NK-92 (cell line): ENCODE measurements around the gene MAN2A1.

Experiments
- DNase-seq: peaks from one replicate; lab custom pipeline; 2025; ENCODE audit not compliant: unreplicated experiment; lab: John Stamatoyannopoulos, UW

The MAN2A1 gene

DNA sequence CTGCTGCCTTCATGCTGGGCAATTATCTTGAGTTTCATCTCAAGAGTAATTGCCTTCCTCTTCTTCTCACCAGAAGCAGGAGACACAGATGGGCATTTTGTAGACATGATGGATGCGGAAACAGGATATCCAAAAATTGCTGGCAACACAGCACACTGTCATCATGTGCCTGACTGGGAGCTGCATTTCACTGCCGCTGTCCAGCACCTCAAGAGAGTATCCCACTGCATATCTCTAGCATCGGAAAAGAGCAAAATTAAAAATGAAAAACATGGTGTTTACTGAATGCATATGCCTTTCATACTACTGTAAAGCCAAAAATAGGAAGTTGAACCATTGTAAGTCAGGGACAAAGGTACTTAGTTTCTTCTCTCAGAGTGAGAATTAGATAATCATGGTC, 210.7 kb downstream of the MAN2A1 start:
- DNase-seq = no peak

GRCh38 chr5:109900911-109901627, 211.3 kb downstream of the MAN2A1 start:
- DNase-seq = no peak

- no peak for DNase-seq
Measured at GRCh38 chr5:109901628-109901981, 211.9 kb downstream of the MAN2A1 start.

DNA sequence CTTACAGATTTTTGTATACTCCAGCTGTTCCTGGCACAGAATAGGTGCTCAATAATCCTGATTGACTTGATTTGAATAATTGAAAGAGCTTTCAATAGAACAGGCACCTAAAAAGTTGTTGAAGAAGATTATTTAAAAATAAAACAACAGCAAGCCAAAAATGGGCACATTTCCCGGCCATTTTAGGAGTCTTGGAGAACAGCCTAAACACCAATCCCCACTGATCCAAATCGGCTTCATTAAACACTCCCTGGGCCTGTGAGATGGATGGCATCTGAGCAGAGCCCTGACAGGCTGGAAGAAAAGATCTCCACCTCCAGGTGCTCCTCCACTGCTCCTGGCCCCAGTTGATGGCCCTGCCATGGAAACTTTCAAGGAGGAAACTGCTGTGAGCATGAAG, 213.3 kb downstream of the MAN2A1 start:
- no peak for DNase-seq

DNA sequence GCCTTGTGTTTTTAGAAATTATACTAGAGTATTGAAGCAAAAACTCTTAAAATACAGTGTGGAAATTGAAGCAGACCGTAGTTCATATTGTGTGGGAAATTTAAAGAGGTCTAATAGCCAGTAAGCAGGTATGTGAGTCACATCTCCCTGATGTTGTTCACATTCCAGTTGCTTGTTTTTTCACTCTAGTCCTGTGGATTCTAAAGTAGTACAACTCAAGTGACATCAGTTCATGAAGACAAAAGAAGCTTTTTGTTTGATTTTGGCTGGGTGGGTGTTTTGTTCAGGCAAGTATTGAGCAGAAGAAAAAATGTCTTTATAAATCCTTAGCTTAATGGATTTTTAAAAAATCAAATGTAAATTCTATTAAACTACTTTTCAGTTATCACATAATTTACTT, 216.2 kb downstream of the MAN2A1 start:
- DNase-seq = no peak

- no peak for DNase-seq
Measured at GRCh38 chr5:109907189-109907588, 217.5 kb downstream of the MAN2A1 start.

GRCh38 chr5:109907731-109908130, 218.0 kb downstream of the MAN2A1 start:
- no peak for DNase-seq

DNA sequence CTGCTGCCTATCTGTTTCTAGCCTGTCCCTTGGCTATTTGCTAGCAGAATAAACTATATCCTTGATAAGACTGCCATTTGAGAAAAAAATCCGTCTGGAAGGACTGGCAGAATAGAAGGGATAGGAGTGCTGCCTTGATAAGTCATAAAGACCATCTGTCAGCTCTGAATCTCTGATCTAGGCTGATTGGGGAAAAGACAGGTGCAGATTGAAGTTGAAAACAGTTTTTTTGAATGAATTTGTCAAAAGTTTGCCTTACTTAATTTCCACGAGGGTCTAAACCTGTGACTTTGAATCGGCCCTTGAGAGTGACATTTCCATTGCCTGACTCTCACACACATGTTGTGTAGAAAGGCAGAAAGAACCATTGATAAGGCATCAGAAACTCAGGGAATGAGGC, 218.6 kb downstream of the MAN2A1 start:
- no peak for DNase-seq

GRCh38 chr5:109910874-109911273, 221.1 kb downstream of the MAN2A1 start:
- no peak for DNase-seq

DNA sequence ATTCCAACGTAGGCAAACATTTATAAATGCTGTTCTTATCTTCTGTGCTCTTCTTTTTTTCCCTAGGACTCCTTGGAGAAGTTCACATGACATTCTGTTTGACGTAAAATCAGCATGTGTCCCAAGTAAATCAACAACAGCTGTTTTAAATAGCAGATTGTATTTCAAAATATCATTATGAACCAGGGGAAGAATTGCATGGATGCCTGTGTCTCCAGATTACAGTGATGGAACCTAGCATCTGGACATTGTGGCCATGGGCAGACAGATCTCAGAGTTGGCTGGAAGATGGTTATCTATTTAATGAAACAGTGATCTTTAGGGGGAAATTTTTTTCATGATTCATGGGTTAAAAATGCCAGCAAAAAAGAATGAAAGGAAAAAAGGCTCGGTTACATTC, 222.0 kb downstream of the MAN2A1 start:
- DNase-seq = no peak

DNA sequence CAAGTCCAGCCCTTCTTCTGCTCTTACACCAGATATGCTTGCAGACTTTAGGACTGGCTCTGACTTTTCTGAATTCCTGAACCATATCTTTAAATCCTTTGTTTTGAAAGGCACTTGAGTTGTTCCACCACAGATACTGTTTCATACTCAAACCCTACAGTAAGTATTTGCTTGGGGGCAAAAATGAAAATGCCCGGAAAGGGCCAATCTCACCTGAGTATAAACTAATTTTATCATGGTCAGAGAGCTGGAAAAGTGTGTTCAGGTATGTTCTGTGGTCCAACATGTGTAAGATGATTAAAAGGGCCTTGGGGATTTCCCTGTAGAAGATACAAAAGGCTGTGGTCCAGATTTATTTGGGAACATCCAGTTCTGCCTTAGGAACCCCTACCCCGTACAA, 225.2 kb downstream of the MAN2A1 start:
- no peak for DNase-seq

DNA sequence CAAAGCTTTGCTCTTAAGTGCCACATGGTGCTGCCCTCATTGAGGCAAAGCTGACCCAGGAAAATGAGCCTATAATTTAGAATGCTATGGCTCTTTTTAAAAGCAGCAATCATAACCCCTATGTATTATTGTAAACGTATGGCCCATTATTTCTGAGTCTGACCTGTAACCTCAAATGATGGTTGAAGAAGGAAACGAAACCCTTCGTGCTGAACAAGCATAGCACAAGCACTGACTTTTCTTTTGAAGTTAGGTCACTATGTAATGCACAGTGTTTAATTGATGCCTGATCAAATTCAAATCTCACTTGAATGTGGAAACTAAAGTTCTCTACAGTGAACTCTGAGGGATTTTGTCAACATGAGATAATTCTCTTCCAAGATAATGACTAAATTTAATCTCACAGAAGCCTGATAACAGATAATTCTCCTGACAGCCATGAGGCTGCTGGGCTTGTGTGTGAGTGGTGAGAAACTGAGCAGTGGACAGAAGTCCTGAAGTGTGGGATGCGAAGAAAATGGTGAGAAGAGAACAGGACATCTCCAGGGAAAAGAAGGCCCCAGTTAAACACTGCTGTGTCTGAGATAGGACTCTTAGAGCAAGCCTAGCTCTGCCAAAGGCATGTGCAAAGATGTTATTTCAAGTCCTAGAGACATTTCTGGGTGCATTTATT, 226.9 kb downstream of the MAN2A1 start:
- DNase-seq = no peak
